ENCODE data around the gene CD81. TPM values are rescaled to one million over a fixed set of nuclear protein-coding genes. Genes with fewer than 3 reads are reported as not detected.

The CD81 gene
- total and polyA plus RNA-seq, 9 of the 15 experiments (the other 6 are each of a cell fraction or from before 2014, with no cell fraction given): 2.4 to 189 (median 61.7) TPM

DNA sequence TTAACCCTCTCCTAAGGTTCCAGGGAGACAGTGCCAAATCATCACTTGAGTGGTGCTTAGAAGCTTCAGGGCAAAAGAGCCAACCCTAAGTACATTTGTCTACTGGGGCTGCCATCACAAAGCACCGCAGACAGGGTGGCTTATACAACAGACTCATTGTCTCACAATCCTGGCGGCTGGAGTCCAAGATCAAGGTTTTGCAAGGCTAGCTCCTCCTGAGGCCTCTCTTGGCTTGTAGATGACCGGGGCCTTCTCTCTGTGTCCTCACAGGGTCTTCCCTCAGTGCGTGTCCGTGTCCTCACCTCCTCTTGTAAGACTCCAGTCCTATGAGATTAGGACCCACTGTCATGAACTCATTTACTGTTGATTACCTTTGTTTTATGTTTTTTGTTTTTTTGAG is 34.1 kb upstream of the CD81 start:
- peaks cover 12 to 41% of the 10 kb centered on the region in 2 experiments for H3K27me3 ChIP-seq (ENCODE audit: control insufficient read depth in 2 of 2, insufficient read depth in 2 of 2, low read length in 2 of 2)
- H3K27ac ChIP-seq (ENCODE audit: extremely low read depth, low read depth, low read length): no peak overlapping the region
- intact Hi-C loops (cut with micrococcal nuclease): no loop called here
- H3K4me3 ChIP-seq: no peak overlapping the region
- TF ChIP-seq HDAC8 (tag; IDR thresholded peaks at IDR 0.05) (no peak), BRF1 (IDR thresholded peaks at IDR 0.05; ENCODE audit: borderline replicate concordance, extremely low read depth, insufficient read length) (no peak), GATAD2B (IDR thresholded peaks at IDR 0.05; ENCODE audit: borderline replicate concordance) (no peak), MTF1 (CRISPR knock-in tag; IDR thresholded peaks at IDR 0.05; ENCODE audit: borderline replicate concordance) (no peak), ESRRB (CRISPR knock-in tag; IDR thresholded peaks at IDR 0.05; ENCODE audit: borderline replicate concordance) (no peak)
- TF ChIP-seq, protein P1, sequence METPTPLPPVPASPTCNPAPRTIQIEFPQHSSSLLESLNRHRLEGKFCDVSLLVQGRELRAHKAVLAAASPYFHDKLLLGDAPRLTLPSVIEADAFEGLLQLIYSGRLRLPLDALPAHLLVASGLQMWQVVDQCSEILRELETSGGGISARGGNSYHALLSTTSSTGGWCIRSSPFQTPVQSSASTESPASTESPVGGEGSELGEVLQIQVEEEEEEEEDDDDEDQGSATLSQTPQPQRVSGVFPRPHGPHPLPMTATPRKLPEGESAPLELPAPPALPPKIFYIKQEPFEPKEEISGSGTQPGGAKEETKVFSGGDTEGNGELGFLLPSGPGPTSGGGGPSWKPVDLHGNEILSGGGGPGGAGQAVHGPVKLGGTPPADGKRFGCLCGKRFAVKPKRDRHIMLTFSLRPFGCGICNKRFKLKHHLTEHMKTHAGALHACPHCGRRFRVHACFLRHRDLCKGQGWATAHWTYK (CRISPR knock-in tag; IDR thresholded peaks at IDR 0.05): no peak
- TF ChIP-seq, protein P2, sequence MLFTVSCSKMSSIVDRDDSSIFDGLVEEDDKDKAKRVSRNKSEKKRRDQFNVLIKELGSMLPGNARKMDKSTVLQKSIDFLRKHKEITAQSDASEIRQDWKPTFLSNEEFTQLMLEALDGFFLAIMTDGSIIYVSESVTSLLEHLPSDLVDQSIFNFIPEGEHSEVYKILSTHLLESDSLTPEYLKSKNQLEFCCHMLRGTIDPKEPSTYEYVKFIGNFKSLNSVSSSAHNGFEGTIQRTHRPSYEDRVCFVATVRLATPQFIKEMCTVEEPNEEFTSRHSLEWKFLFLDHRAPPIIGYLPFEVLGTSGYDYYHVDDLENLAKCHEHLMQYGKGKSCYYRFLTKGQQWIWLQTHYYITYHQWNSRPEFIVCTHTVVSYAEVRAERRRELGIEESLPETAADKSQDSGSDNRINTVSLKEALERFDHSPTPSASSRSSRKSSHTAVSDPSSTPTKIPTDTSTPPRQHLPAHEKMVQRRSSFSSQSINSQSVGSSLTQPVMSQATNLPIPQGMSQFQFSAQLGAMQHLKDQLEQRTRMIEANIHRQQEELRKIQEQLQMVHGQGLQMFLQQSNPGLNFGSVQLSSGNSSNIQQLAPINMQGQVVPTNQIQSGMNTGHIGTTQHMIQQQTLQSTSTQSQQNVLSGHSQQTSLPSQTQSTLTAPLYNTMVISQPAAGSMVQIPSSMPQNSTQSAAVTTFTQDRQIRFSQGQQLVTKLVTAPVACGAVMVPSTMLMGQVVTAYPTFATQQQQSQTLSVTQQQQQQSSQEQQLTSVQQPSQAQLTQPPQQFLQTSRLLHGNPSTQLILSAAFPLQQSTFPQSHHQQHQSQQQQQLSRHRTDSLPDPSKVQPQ (CRISPR knock-in tag; IDR thresholded peaks at IDR 0.05; ENCODE audit: borderline replicate concordance): no peak
- TF ChIP-seq, protein P3, sequence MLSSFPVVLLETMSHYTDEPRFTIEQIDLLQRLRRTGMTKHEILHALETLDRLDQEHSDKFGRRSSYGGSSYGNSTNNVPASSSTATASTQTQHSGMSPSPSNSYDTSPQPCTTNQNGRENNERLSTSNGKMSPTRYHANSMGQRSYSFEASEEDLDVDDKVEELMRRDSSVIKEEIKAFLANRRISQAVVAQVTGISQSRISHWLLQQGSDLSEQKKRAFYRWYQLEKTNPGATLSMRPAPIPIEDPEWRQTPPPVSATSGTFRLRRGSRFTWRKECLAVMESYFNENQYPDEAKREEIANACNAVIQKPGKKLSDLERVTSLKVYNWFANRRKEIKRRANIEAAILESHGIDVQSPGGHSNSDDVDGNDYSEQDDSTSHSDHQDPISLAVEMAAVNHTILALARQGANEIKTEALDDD (IDR thresholded peaks at IDR 0.05): no peak
- 2% methylated on average over 5 of the region's 5 CpGs for WGBS (ENCODE audit: insufficient coverage, low coverage, missing lambda C conversion rate)
- no peak overlapping the region for H3K9ac ChIP-seq (ENCODE audit: insufficient read depth in 1 of 2, low read depth in 2 of 2, low read length in 2 of 2)
- ChIA-PET CTCF (ENCODE audit: low intra/inter-chr PET ratio) (no interaction called here), POLR2A (no interaction called here)
- H3K9me3 ChIP-seq (replicated peaks; ENCODE audit: control insufficient read depth, insufficient read depth, low read depth, low read length): no peaks in the 10 kb centered on the region
- H2AFZ ChIP-seq (ENCODE audit: low read depth, low read length): no peak overlapping the region
- no peak overlapping the region for H3K4me2 ChIP-seq (ENCODE audit: insufficient read depth, low read length)
- H3K4me1 ChIP-seq (replicated peaks in 1 of 2; ENCODE audit: control insufficient read depth in 2 of 2, insufficient read depth in 2 of 2, low read length in 2 of 2): no peaks in the 10 kb centered on the region
- in situ Hi-C loops (cut with MboI): no loop called here
- no TSS peak for BruUV-seq (replicated peaks)
- no peaks in the 10 kb centered on the region for H4K20me1 ChIP-seq (replicated peaks; ENCODE audit: control insufficient read depth, insufficient read depth, low read length)
- ATAC-seq (no peak), FAIRE-seq (no peak), DNase-seq (ENCODE audit: extremely low read depth in 1 of 4, low spot score in 3 of 4) (no peak)
- H3K36me3 ChIP-seq (ENCODE audit: control insufficient read depth, insufficient read depth, low read length): no peaks in the 10 kb centered on the region
- H3K79me2 ChIP-seq (ENCODE audit: control insufficient read depth, insufficient read depth, low read length): no peaks in the 10 kb centered on the region
- no peaks in the 10 kb centered on the region for H3K9me1 ChIP-seq (ENCODE audit: control insufficient read depth, insufficient read depth, low read length)
